Hepatocyte (in vitro differentiated cells): ENCODE measurements around the gene SYNDIG1L.

Experiments used
- CTCF ChIP-seq: fragments of 200-600 bp; sonication (generic); IDR thresholded peaks from 2 replicates; pipeline ENCODE4 v1.5.1; 2016; ENCODE audit warnings: antibody characterized with exemption, mild to moderate bottlenecking; ENCODE audit not compliant: poor library complexity
- EZH2 ChIP-seq: fragments of 200-600 bp; sonication (generic); IDR thresholded peaks from 2 replicates; pipeline ENCODE4 v1.6.1; 2016; ENCODE audit warnings: antibody characterized with exemption, mild to moderate bottlenecking, borderline replicate concordance

GRCh38 chr14:74425525-74426201 is 347 bp downstream of the SYNDIG1L start:
- TF ChIP-seq EZH2 (no peak), CTCF (no peak)
